GM23248 (cell line): ENCODE data around the gene EREG.

Source experiments
- EZH2 ChIP-seq: fragments of 200-600 bp; sonication (generic); IDR thresholded peaks from 2 replicates; pipeline ENCODE4 v1.6.1; 2018; ENCODE audit warnings: antibody characterized with exemption, mild to moderate bottlenecking; ENCODE audit not compliant: insufficient read depth, poor library complexity, severe bottlenecking
- EZH2phosphoT487 ChIP-seq: fragments of 200-600 bp; sonication (generic); IDR thresholded peaks from 2 replicates; pipeline ENCODE4 v1.6.1; 2018; ENCODE audit warnings: antibody characterized with exemption, moderate library complexity, mild to moderate bottlenecking, low read depth; ENCODE audit not compliant: insufficient read depth

DNA sequence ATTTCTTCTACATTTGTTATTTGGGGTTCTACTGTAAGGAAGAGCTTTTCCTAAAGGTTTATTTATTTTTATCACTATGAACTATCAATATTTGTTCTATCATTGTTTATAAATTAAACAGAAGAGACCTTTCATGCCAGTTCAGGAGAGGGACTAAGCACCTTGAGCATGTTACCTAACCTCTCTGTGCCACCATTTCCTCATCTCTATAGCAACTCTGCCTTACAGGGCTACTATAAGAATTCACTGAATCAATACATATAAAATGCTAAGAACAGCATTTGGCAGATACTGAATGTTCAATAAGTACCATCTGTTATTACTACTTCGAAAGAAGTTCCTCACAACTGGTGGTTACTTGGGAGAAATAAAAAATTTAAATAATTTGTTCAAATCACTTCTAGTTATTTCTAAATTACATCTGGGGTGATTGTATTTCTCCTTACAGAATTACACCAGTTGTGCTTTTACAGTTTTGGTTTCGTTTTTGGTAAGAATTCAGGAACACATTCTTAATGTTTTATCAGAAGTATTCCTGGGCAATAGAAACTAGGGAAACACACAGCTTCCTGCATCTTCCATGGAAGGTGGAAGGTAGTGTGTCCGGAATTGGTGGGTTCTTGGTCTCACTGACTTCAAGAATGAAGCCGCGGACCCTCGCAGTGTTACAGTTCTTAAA lies 32.9 kb downstream of the EREG start:
- no peak for TF ChIP-seq EZH2phosphoT487
- no peak for TF ChIP-seq EZH2
